Activated CD4-positive, alpha-beta T cell treated with anti-CD3 and anti-CD28 coated beads, Interleukin-2, amount 10 ng/mL, durations not matched to agents 24 days and 14 days (primary cell): Measurements from ENCODE around the gene HTR1B. TPM values are rescaled to one million over a fixed set of nuclear protein-coding genes. Genes with fewer than 3 reads are reported as not detected.
A peak's percentile ranks its signal among the peaks of the same experiment; 100 is the strongest.

Experiments
- DNase-seq: peaks from one replicate; pipeline ENCODE4 v3.0.0; 2022
- H3K27ac Mint-ChIP-seq: one replicate; pipeline ENCODE4 v1.8.0; 2022; ENCODE audit warnings: mild to moderate bottlenecking, mixed read lengths
- H3K27me3 Mint-ChIP-seq: one replicate; pipeline ENCODE4 v1.8.0; 2022; ENCODE audit warnings: mixed read lengths
- H3K36me3 Mint-ChIP-seq: one replicate; pipeline ENCODE4 v1.8.0; 2022; ENCODE audit warnings: low read depth, mild to moderate bottlenecking, mixed read lengths
- H3K4me1 Mint-ChIP-seq: one replicate; pipeline ENCODE4 v1.8.0; 2021; ENCODE audit warnings: mixed read lengths
- H3K4me3 Mint-ChIP-seq: one replicate; pipeline ENCODE4 v1.8.0; 2022; ENCODE audit warnings: mild to moderate bottlenecking, moderate library complexity, mixed read lengths
- H3K9me3 Mint-ChIP-seq: one replicate; pipeline ENCODE4 v1.8.0; 2021; ENCODE audit warnings: mixed read lengths
- intact Hi-C: fragments of 100-400 bp; cut with micrococcal nuclease; formaldehyde crosslinking; loops from one replicate; pipeline ENCODE4 v1.15.1; 2023
- total RNA-seq: library from RNA; stranded (reverse); gene quantifications from 2 replicates; pipeline ENCODE4 v1.2.3, GENCODE V29; 2022

Gene HTR1B
- total RNA-seq, 1 donor from 2014 or later = not detected

DNA sequence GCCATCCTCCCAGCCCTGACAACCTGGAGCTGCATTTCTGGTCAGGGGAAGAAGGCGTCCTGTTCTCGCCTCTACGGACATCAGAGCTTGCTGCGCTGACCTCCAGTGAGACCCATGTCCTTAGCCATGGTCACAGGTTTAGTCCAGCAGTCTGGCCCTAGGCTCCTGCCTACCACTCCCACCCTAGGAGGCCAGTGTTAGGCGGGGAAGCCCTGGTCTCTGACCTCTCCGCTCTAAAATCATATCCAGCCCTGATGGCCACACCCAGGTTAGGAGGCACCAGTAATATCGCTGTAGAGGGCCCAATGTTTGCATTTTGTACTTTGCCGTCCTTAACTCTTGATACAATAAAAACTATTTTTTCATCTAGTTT is 1.2 kb upstream of the HTR1B start:
- Mint-ChIP-seq H3K4me1 (peaks cover 3% of the 10 kb centered on the region), H3K27me3 (peaks cover 55% of the 10 kb centered on the region), H3K27ac (no peak overlapping the region), H3K9me3 (peaks cover 18% of the 10 kb centered on the region), H3K4me3 (no peak overlapping the region), H3K36me3 (peaks cover 2% of the 10 kb centered on the region)
- DNase-seq = no peak
- intact Hi-C loops = no loop called here

GRCh38 chr6:77463861-77464494 is 687 bp upstream of the HTR1B start:
- Mint-ChIP-seq H3K4me1 (peaks cover 3% of the 10 kb centered on the region), H3K4me3 (no peak overlapping the region), H3K27ac (no peak overlapping the region), H3K9me3 (peaks cover 18% of the 10 kb centered on the region), H3K36me3 (peaks cover 2% of the 10 kb centered on the region), H3K27me3 (peaks cover 55% of the 10 kb centered on the region)
- DNase-seq = no peak
- intact Hi-C loops = no loop called here

- H3K4me1 Mint-ChIP-seq = peaks cover 3% of the 10 kb centered on the region
- H3K9me3 Mint-ChIP-seq = peaks cover 18% of the 10 kb centered on the region
- DNase-seq = no peak
- H3K27me3 Mint-ChIP-seq = peaks cover 54% of the 10 kb centered on the region
- H3K36me3 Mint-ChIP-seq = peaks cover 2% of the 10 kb centered on the region
- no peak overlapping the region for H3K4me3 Mint-ChIP-seq
- no peak overlapping the region for H3K27ac Mint-ChIP-seq
- intact Hi-C loops = no loop called here
These were observed 658 bp downstream of the HTR1B start for GRCh38 chr6:77462359-77463307.

GRCh38 chr6:77461796-77462195 is 1.5 kb downstream of the HTR1B start:
- Mint-ChIP-seq H3K4me3 (no peak overlapping the region), H3K27me3 (peaks cover 51% of the 10 kb centered on the region), H3K27ac (no peak overlapping the region), H3K4me1 (peaks cover 3% of the 10 kb centered on the region), H3K9me3 (peaks cover 18% of the 10 kb centered on the region), H3K36me3 (peaks cover 2% of the 10 kb centered on the region)
- intact Hi-C loops = no loop called here
- DNase-seq = no peak

GRCh38 chr6:77458421-77458820 is 4.9 kb downstream of the HTR1B start:
- DNase-seq = no peak
- Mint-ChIP-seq H3K4me1 (no peaks in the 10 kb centered on the region), H3K27me3 (peaks cover 23% of the 10 kb centered on the region), H3K36me3 (no peaks in the 10 kb centered on the region), H3K4me3 (no peak overlapping the region), H3K27ac (no peak overlapping the region), H3K9me3 (peaks cover 7% of the 10 kb centered on the region)
- intact Hi-C loops = no loop called here

DNA sequence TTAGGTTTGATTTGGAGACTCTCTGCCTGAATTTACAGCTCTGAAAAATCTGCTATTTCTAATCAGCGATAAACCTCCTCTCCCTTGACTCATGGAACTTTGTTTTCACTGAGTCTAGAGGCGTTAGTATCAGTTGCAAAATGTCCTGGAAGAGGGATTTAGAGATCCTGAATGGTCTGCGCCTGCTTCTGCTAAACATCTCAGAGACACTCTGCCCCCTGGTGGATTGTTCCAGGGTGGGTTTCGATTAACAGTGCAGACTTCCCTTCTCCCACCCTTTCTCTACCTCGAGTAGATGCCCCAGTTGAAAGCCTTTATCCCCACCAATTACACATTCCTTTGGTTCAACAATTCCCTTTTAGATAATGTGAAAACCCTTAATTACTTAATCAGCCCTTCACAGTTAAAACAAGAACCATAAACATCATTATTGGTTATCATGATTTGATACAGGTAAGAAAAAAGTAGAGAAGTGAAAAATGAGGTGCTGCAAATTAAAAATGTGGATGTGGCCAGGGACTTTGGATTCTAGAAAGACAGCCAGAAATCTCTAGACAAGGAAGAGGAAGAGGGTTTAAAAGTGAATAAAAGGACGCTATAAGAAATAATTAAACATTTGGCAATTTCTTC is 5.5 kb downstream of the HTR1B start:
- Mint-ChIP-seq H3K27ac (no peak overlapping the region), H3K36me3 (no peaks in the 10 kb centered on the region), H3K4me3 (no peak overlapping the region), H3K9me3 (peaks cover 7% of the 10 kb centered on the region), H3K4me1 (no peaks in the 10 kb centered on the region), H3K27me3 (peaks cover 17% of the 10 kb centered on the region)
- intact Hi-C loops = no loop called here
- DNase-seq = peak; percentile 67

DNA sequence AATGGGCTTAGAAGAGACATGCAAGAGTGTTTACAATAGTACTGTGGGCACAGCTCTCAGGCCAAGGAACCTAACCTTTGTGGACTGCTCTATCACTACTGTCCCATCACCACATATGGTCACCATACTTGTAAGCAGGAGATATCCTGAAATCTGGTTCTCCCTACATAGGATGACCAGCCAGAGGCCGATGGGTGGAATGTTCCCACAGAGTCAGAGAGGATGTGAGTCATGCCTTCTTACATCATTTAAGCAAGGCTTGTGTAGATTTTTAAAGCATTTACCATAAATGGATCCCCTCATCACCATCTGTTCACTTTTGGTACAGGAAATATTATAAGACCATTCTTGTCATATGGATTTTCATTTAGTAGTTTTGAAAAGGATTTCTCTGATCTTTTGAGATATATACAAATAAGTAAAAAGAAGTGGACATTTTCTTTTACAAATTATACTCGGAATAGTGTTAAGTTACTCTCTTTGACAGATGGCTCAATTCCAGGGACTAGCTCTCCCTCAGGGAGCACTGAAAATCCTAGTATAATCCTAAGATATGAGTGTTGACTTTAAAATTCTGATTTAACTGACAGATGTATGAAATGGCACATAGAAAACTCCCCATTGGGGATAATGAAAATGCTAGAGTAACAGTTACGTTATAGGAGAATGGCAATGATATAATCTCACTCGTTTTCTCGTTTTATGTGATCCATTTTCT is 6.6 kb downstream of the HTR1B start:
- H3K9me3 Mint-ChIP-seq = no peaks in the 10 kb centered on the region
- peaks cover 6% of the 10 kb centered on the region for H3K27me3 Mint-ChIP-seq
- no peak for DNase-seq
- H3K36me3 Mint-ChIP-seq = no peaks in the 10 kb centered on the region
- intact Hi-C loops = no loop called here
- H3K4me3 Mint-ChIP-seq = no peak overlapping the region
- H3K27ac Mint-ChIP-seq = no peak overlapping the region
- no peaks in the 10 kb centered on the region for H3K4me1 Mint-ChIP-seq

DNA sequence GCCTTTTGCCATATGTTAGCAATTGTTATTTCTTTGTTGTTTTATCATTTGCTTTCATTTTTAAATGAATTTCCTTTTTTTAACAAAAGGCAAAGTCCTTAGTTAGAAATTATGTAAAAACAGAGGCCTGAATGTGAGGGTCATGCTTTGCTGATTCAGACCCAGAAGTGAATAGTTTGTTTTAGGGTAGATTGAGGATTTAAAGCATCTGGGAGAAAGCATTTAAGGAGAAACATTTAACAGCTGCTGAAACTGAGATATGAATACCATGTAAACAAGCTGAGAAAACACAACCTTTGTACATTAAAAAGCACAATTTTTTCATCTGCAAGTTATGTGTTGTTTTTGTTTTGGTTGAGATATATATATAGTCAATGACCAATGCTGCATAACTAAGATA is 8.0 kb downstream of the HTR1B start:
- DNase-seq = no peak
- Mint-ChIP-seq H3K27ac (no peak overlapping the region), H3K4me1 (no peaks in the 10 kb centered on the region), H3K27me3 (no peaks in the 10 kb centered on the region), H3K9me3 (no peaks in the 10 kb centered on the region), H3K36me3 (no peaks in the 10 kb centered on the region), H3K4me3 (no peak overlapping the region)
- intact Hi-C loops = no loop called here

DNA sequence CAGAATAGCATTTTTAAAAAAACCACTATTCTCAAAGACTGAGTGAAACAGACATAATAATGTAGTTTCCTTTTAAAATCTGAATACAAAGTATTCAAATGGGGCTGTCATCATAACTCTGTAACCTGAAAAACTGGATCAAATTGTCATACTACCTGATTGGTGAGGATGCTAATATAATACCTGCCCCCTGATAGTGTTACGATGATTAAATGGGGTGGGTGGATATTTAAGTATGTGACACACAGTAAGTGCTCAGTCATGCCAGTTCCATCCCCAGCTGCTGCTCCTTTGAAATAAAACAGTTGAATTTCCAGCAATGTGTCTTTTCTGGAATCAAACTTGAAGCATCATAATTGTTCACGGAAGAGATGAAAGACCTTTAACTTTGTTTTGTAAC is 8.9 kb downstream of the HTR1B start:
- H3K36me3 Mint-ChIP-seq = no peaks in the 10 kb centered on the region

GRCh38 chr6:77451466-77451865 is 11.8 kb downstream of the HTR1B start:
- intact Hi-C loops = no loop called here
- DNase-seq = no peak
- H3K36me3 Mint-ChIP-seq = no peaks in the 10 kb centered on the region
- H3K4me1 Mint-ChIP-seq = no peaks in the 10 kb centered on the region
- H3K4me3 Mint-ChIP-seq = no peak overlapping the region
- no peak overlapping the region for H3K27ac Mint-ChIP-seq
- no peaks in the 10 kb centered on the region for H3K27me3 Mint-ChIP-seq
- H3K9me3 Mint-ChIP-seq = no peaks in the 10 kb centered on the region

More for the DNA sequence above, 8.9 kb downstream of the HTR1B start:
- Mint-ChIP-seq H3K27ac (no peak overlapping the region), H3K9me3 (no peaks in the 10 kb centered on the region), H3K27me3 (no peaks in the 10 kb centered on the region), H3K4me3 (no peak overlapping the region), H3K4me1 (no peaks in the 10 kb centered on the region)
- DNase-seq = no peak
- intact Hi-C loops = no loop called here

GRCh38 chr6:77450924-77451323 is 12.4 kb downstream of the HTR1B start:
- Mint-ChIP-seq H3K4me1 (no peaks in the 10 kb centered on the region), H3K27ac (no peak overlapping the region), H3K27me3 (no peaks in the 10 kb centered on the region), H3K36me3 (no peaks in the 10 kb centered on the region), H3K9me3 (no peaks in the 10 kb centered on the region), H3K4me3 (no peak overlapping the region)
- no peak for DNase-seq
- intact Hi-C loops = no loop called here

GRCh38 chr6:77448546-77448945 is 14.7 kb downstream of the HTR1B start:
- no peak overlapping the region for H3K27ac Mint-ChIP-seq
- intact Hi-C loops = no loop called here
- H3K9me3 Mint-ChIP-seq = no peaks in the 10 kb centered on the region
- no peak overlapping the region for H3K4me3 Mint-ChIP-seq
- DNase-seq = no peak
- H3K27me3 Mint-ChIP-seq = no peaks in the 10 kb centered on the region
- no peaks in the 10 kb centered on the region for H3K36me3 Mint-ChIP-seq
- H3K4me1 Mint-ChIP-seq = no peaks in the 10 kb centered on the region

DNA sequence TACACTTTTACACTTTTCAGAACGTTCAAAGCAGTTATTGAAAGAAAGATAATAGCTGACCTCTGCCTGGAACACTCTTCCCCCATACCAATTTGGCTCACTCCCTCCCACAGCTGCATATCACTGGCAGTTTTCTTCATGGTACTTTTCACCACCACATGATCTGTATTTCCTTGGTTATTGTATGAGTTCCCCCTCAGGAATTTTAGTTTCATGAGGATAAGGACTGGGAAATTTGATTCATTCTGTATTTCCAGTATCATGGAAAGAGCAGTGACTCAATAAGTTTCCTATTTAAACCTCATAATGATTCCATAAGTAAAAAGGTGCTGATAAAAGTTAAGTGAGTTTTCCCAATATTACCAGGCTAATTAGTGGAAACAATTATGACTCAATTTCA is 16.0 kb downstream of the HTR1B start:
- intact Hi-C loops = no loop called here
- Mint-ChIP-seq H3K4me1 (no peaks in the 10 kb centered on the region), H3K9me3 (no peaks in the 10 kb centered on the region), H3K36me3 (no peaks in the 10 kb centered on the region), H3K27me3 (no peaks in the 10 kb centered on the region), H3K27ac (no peak overlapping the region), H3K4me3 (no peak overlapping the region)
- DNase-seq = no peak

DNA sequence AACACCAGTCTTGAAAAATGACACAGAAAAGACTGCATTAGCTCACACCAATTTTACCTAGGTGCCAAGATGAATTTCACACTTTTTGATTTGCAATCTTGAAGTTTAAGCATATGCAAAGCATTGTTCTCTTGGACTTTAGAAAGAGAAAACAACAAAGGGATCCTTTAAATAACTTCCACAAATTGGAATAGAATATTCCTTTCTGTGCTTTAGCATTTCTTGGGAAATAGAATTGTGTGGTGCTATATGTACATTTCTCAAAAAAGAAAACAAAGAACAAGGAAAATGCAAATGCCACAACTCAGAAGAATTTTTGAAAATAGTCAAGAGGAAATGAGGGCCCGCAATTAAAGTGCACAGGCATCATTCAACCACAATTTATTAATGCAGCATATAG is 17.0 kb downstream of the HTR1B start:
- Mint-ChIP-seq H3K9me3 (no peaks in the 10 kb centered on the region), H3K27ac (no peak overlapping the region), H3K36me3 (no peaks in the 10 kb centered on the region), H3K27me3 (no peaks in the 10 kb centered on the region), H3K4me3 (no peak overlapping the region), H3K4me1 (no peaks in the 10 kb centered on the region)
- intact Hi-C loops = no loop called here
- no peak for DNase-seq
